Measurements from ENCODE around the gene ASB4. TPM values are rescaled to one million over a fixed set of nuclear protein-coding genes. Genes with fewer than 3 reads are reported as not detected.
A peak's percentile ranks its signal among the peaks of the same experiment; 100 is the strongest.

The ASB4 gene
- total and polyA plus RNA-seq, 11 donors = 0.18 to 11.5 (median 3.1) TPM

DNA sequence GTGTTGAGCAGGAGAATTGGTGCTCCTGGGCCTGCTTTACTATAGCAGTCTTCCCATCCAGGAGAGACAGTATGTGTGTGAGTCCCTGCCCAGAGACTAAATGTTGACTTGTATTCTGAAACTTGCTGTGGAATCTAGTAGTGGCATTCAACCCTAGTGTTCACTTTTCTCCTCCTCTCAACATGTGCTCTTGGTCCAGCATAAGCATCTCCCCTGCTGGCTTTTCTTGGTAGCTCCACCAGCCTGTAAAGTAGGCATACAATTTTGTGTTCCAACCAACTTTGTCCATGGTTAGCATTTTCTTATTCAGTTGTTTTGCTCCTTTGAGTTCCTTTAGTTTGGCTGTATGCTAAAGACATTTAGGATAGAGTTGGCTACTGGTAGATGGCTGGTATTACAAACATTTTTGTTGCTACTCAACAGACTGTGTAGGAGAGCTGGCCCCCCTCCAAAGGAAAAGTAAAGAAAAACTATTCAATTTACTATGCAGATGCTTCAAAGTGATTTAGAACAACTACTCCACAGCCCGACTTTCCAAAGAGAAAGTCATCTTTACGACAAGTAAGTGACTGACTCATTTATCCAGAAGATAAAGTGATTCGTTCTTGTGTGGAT, 46.0 kb downstream of the ASB4 start:
- Histone ChIP-seq H3K27me3 (no peaks in the 10 kb centered on the region), H3K4me1 (peaks cover 0 to 6% (median 0%) of the 10 kb centered on the region in 12 donors), H3K9me3 (no peaks in the 10 kb centered on the region), H3K4me3 (no peak overlapping the region), H3K36me3 (no peaks in the 10 kb centered on the region), H3K27ac (no peak overlapping the region)
- DNase-seq = no peak
- WGBS, 4 donors = 62 to 76% (median 73%) methylated on average over 3 of the region's 3 CpGs
- TF ChIP-seq, protein P1, sequence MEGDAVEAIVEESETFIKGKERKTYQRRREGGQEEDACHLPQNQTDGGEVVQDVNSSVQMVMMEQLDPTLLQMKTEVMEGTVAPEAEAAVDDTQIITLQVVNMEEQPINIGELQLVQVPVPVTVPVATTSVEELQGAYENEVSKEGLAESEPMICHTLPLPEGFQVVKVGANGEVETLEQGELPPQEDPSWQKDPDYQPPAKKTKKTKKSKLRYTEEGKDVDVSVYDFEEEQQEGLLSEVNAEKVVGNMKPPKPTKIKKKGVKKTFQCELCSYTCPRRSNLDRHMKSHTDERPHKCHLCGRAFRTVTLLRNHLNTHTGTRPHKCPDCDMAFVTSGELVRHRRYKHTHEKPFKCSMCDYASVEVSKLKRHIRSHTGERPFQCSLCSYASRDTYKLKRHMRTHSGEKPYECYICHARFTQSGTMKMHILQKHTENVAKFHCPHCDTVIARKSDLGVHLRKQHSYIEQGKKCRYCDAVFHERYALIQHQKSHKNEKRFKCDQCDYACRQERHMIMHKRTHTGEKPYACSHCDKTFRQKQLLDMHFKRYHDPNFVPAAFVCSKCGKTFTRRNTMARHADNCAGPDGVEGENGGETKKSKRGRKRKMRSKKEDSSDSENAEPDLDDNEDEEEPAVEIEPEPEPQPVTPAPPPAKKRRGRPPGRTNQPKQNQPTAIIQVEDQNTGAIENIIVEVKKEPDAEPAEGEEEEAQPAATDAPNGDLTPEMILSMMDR (IDR thresholded peaks at IDR 0.05) = no peak
- no peak for TF ChIP-seq POLR2A (IDR thresholded peaks at IDR 0.05)
- intact Hi-C loops (cut with DNase I) = no loop called here
- ATAC-seq = no peak

DNA sequence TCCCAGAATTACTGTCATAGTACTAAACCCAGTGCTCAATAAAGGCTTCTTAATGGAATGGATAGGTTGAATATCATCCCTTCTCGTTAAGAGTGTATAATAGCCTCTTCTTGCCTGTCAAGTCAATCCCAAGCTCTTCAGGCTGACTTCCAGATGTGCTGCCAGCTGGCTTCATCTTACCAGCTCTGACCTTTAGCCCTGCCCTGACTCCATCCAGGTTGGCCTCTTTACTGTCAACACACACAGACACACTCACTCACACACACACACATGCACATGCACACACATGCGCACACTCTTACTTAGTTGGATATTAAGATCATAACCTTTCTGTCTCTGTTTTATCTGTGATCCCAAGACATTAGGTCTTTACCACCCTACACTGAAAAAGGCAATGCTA, 49.1 kb downstream of the ASB4 start:
- no peak overlapping the region for H3K27ac ChIP-seq
- no peaks in the 10 kb centered on the region for H3K4me1 ChIP-seq
- ATAC-seq (peak in 2 of 4 donors; percentile 27 to 29), DNase-seq (no peak)
- H3K27me3 ChIP-seq = no peaks in the 10 kb centered on the region
- 71 to 90% (median 78%) methylated on average over 2 of the region's 2 CpGs for WGBS, 4 donors
- intact Hi-C loops (cut with DNase I) = no loop called here
- TF ChIP-seq, protein P1 (IDR thresholded peaks at IDR 0.05) = no peak
- TF ChIP-seq POLR2A (IDR thresholded peaks at IDR 0.05) = no peak
- no peaks in the 10 kb centered on the region for H3K36me3 ChIP-seq
- H3K9me3 ChIP-seq = no peaks in the 10 kb centered on the region
- no peak overlapping the region for H3K4me3 ChIP-seq

DNA sequence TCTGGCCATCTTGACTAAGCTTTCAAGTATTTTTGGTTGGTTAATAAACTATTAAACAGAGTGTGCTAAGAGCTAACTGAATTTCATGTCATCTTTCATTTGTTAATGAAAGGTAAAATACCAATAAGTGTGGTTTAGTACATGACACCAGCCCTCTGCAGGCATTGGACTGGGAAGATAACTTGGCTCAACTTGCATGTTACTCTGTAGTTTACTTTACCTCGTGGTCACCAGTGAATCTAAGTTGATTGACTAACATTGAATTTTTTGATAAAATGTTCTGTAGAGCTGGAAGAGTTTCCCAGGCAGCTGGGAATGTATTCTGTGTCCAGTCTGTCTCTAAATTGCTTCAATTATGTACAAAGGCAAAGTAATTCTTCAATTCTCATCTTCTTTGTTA, 49.9 kb downstream of the ASB4 start:
- no peak overlapping the region for H3K27ac ChIP-seq
- no peaks in the 10 kb centered on the region for H3K36me3 ChIP-seq
- no peak overlapping the region for H3K4me3 ChIP-seq
- 32 to 52% (median 41%) methylated on average over 1 of the region's 1 CpG for WGBS, 4 donors
- ATAC-seq (no peak), DNase-seq (no peak)
- H3K9me3 ChIP-seq = no peaks in the 10 kb centered on the region
- intact Hi-C loops (cut with DNase I) = no loop called here
- H3K4me1 ChIP-seq = no peaks in the 10 kb centered on the region
- no peak for TF ChIP-seq POLR2A (IDR thresholded peaks at IDR 0.05)
- TF ChIP-seq, protein P1 (IDR thresholded peaks at IDR 0.05) = no peak
- no peaks in the 10 kb centered on the region for H3K27me3 ChIP-seq

DNA sequence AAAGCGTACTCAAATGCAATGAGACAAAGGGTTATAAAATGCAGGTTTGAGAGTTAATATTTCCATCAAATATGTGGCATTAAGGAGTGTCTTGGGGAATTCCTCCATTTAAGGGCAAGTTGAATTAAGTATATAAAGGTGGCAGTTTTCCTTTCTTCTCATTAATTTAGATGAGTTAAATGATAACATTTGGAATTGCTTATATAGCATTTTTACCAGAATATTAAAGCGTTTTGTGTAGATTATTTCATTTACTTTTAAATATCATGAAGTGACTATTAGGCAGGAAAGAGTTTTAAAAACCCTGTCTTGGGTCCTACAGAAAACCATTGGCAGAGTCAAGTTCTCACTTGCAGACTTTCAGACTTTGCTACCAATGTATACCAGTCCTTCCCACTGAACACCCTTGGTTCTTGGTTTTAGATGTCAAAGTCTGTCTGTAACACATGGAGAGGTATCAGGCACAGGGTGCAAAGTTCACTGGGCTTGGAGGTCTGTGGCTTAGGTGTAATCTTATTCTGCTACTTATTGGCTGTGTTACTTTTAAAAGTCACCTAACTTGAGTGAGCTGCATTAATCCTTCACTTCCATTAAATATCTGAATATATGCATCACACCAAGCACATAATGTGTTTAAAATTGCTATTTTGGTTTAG, 51.0 kb downstream of the ASB4 start:
- H3K4me1 ChIP-seq = no peaks in the 10 kb centered on the region
- ATAC-seq (no peak), DNase-seq (no peak)
- H3K9me3 ChIP-seq = no peaks in the 10 kb centered on the region
- H3K27ac ChIP-seq = no peak overlapping the region
- TF ChIP-seq POLR2A (IDR thresholded peaks at IDR 0.05) = no peak
- TF ChIP-seq, protein P1 (IDR thresholded peaks at IDR 0.05) = no peak
- H3K4me3 ChIP-seq = no peak overlapping the region
- no peaks in the 10 kb centered on the region for H3K27me3 ChIP-seq
- intact Hi-C loops (cut with DNase I) = no loop called here
- no peaks in the 10 kb centered on the region for H3K36me3 ChIP-seq
- 92 to 93% (median 92%) methylated on average over 2 of the region's 2 CpGs for WGBS, 4 donors

All from heart left ventricle (tissue), 16 donors.